Fibroblast of lung (primary cell): ENCODE data around the gene AZIN2. TPM values are rescaled to one million over a fixed set of nuclear protein-coding genes. Genes with fewer than 3 reads are reported as not detected.
"Not testable (repeated sequence)": the region's sequence is repeated elsewhere in the genome, so short reads cannot be mapped to it uniquely, and the experiment has no call there.

Experiments used
- DNase-seq, 2 donors: peaks; one replicate each; pipeline versions ENCODE4 v3.0.0 to v3.0.0-alpha.2; 2010; ENCODE audit warnings: low read depth in 2 of 2
- H2AFZ ChIP-seq: 2 replicates; pipeline ENCODE4 v1.5.1; 2012; ENCODE audit warnings: low read length, control low read depth, inconsistent platforms
- H3K27ac ChIP-seq: 2 replicates; pipeline ENCODE4 v1.5.1; 2011; ENCODE audit warnings: low read length, control low read depth; ENCODE audit not compliant: insufficient read depth
- H3K27me3 ChIP-seq: 2 replicates; pipeline ENCODE4 v1.5.1; 2011; ENCODE audit warnings: mild to moderate bottlenecking, low read length; ENCODE audit not compliant: control insufficient read depth, insufficient read depth
- H3K36me3 ChIP-seq: 2 replicates; pipeline ENCODE4 v1.5.1; 2011; ENCODE audit warnings: low read length; ENCODE audit not compliant: control insufficient read depth, insufficient read depth
- H3K4me1 ChIP-seq: 2 replicates; pipeline ENCODE4 v1.5.1; 2011; ENCODE audit warnings: low read length; ENCODE audit not compliant: control insufficient read depth, insufficient read depth; ENCODE audit errors: extremely low read depth
- H3K4me2 ChIP-seq: 2 replicates; pipeline ENCODE4 v1.5.1; 2011; ENCODE audit warnings: low read length, control low read depth; ENCODE audit not compliant: insufficient read depth; ENCODE audit errors: extremely low read depth
- H3K4me3 ChIP-seq, 4 experiments: fragments of 200-600 bp in 1 of 4; sonication (generic) in 1 of 4; replicated peaks in 1 of 4; 2 replicates each; pipeline ENCODE4 v1.5.1; 2011 to 2016; ENCODE audit warnings: low read length in 4 of 4, low read depth in 3 of 4, mild to moderate bottlenecking in 3 of 4, control low read depth in 2 of 4, inconsistent platforms in 1 of 4, mixed read lengths in 1 of 4; ENCODE audit not compliant: insufficient read depth in 1 of 4; ENCODE audit errors: control extremely low read depth in 1 of 4
- H3K79me2 ChIP-seq: 2 replicates; pipeline ENCODE4 v1.5.1; 2012; ENCODE audit warnings: mild to moderate bottlenecking, low read length, inconsistent platforms; ENCODE audit not compliant: control insufficient read depth, insufficient read depth
- H3K9ac ChIP-seq: 2 replicates; pipeline ENCODE4 v1.5.1; 2011; ENCODE audit warnings: mild to moderate bottlenecking, low read length, control low read depth; ENCODE audit not compliant: insufficient read depth
- H3K9me3 ChIP-seq: 2 replicates; pipeline ENCODE4 v1.5.1; 2012; ENCODE audit warnings: low read depth, low read length; ENCODE audit not compliant: control insufficient read depth, insufficient read depth
- H4K20me1 ChIP-seq: 2 replicates; pipeline ENCODE4 v1.5.1; 2011; ENCODE audit warnings: low read length; ENCODE audit not compliant: control insufficient read depth, insufficient read depth; ENCODE audit errors: extremely low read depth
- EZH2 ChIP-seq: IDR thresholded peaks from 2 replicates; pipeline ENCODE4 v1.5.1; 2012; ENCODE audit warnings: low read length, control low read depth, mild to moderate bottlenecking; ENCODE audit errors: missing control alignments
- polyA plus RNA-seq, 2 donors: library from polyadenylated mRNA; depleted of rRNA in 1 of 2; stranded (reverse) in 1 of 2; unstranded in 1 of 2; fragments of >200 nt; gene quantifications; 2 replicates each; pipeline ENCODE4 v1.2.1, GENCODE V29; 2011 to 2012; ENCODE audit warnings: missing spikeins in 1 of 2
- total RNA-seq: library from RNA; depleted of rRNA; stranded (reverse); fragments of >200 nt; gene quantifications from 2 replicates; pipeline ENCODE4 v1.2.1, GENCODE V29; 2014
- TF ChIP-seq, protein P1 (sequence below), 2 donors: IDR thresholded peaks in 1 of 2; conservative IDR thresholded peaks in 1 of 2; 1 replicate in 1 of 2; 2 replicates in 1 of 2; pipeline ENCODE4 v1.5.1; 2011 to 2012; ENCODE audit warnings: low read length in 2 of 2, control low read depth in 1 of 2, inconsistent platforms in 1 of 2, low read depth in 1 of 2, mild to moderate bottlenecking in 1 of 2

The AZIN2 gene
- total and polyA plus RNA-seq, 2 donors (not counting 1 experiment from before 2014, with no cell fraction given) = 3.2 to 9.1 TPM

DNA sequence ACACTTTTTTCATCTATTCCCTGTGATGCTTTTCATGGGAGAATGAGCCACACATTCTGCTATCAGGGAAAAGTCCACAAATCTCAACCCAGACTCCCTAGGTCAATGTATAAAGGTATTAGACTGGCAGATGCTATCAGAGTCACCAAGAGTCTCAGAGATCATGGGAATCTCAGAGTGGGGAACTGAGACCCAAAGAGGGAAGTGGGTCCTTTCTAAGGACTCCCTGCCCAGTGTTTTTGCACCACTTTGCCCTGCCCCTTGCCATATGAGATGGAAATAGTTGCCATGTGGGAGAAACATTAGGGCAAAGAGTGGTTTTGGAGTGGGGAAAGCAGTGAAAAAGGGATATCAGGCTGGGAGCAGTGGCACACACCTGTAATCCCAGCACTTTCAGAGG, 19.1 kb upstream of the AZIN2 start:
- Histone ChIP-seq H3K9ac (no peak overlapping the region), H3K4me3 (no peak overlapping the region), H3K27ac (no peak overlapping the region)

DNA sequence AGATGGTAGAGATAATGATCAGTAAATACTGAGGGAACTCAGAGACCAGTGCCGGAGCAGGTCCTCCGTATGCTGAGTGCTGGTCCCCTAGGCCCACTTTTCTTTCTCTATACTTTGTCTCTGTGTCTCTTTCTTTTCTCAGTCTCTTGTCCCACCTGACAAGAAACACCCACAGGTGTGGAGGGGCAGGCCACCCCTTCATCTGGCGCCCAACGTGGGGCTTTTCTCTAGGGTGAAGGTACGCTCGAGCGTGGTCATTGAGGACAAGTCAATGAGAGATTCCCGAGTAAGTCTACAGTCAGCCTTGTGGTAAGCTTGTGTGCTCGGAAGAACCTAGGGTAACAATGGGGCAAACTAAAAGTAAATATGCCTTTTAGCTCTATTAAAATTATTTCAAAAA, 16.7 kb upstream of the AZIN2 start:
- not testable (repeated sequence) for H3K27me3 ChIP-seq, H3K4me3 ChIP-seq, H3K9me3 ChIP-seq, H3K27ac ChIP-seq, H4K20me1 ChIP-seq, H2AFZ ChIP-seq, DNase-seq, H3K9ac ChIP-seq, H3K36me3 ChIP-seq, H3K4me1 ChIP-seq, H3K79me2 ChIP-seq, H3K4me2 ChIP-seq

More for the DNA sequence above, 19.1 kb upstream of the AZIN2 start:
- H3K36me3 ChIP-seq = no peaks in the 10 kb centered on the region
- no peak for DNase-seq
- H3K9me3 ChIP-seq = no peaks in the 10 kb centered on the region
- H2AFZ ChIP-seq = no peak overlapping the region
- no peaks in the 10 kb centered on the region for H3K79me2 ChIP-seq
- no peak overlapping the region for H3K4me2 ChIP-seq
- peaks cover 2% of the 10 kb centered on the region for H3K27me3 ChIP-seq
- no peaks in the 10 kb centered on the region for H4K20me1 ChIP-seq
- no peaks in the 10 kb centered on the region for H3K4me1 ChIP-seq
- TF ChIP-seq EZH2 = no peak
- TF ChIP-seq, protein P1, sequence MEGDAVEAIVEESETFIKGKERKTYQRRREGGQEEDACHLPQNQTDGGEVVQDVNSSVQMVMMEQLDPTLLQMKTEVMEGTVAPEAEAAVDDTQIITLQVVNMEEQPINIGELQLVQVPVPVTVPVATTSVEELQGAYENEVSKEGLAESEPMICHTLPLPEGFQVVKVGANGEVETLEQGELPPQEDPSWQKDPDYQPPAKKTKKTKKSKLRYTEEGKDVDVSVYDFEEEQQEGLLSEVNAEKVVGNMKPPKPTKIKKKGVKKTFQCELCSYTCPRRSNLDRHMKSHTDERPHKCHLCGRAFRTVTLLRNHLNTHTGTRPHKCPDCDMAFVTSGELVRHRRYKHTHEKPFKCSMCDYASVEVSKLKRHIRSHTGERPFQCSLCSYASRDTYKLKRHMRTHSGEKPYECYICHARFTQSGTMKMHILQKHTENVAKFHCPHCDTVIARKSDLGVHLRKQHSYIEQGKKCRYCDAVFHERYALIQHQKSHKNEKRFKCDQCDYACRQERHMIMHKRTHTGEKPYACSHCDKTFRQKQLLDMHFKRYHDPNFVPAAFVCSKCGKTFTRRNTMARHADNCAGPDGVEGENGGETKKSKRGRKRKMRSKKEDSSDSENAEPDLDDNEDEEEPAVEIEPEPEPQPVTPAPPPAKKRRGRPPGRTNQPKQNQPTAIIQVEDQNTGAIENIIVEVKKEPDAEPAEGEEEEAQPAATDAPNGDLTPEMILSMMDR (conservative IDR thresholded peaks at IDR 0.05 in 1 of 2, IDR thresholded peaks at IDR 0.05 in 1 of 2; ENCODE audit: low read depth in 1 of 2, low read length in 2 of 2) = no peak

DNA sequence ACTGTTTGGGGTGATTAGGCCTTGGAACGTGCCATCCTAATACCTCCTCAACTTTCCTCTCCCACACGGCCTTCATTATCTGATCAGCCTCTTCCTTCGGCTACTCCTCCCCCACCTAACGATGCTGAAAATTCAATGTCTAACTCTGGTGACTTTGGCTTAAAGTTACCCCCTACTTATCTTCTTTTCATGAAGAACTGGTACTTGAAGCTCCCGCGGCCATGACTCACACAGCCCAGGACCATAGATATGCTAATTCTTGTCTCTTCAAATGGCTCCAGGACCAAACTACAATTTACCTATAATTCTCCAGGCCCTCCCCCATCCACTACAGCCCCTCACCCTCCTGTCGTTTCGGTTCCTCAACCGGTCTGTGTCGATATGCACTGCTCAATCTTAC, 15.7 kb upstream of the AZIN2 start:
- no peak overlapping the region for H3K4me2 ChIP-seq
- no peak for DNase-seq
- no peaks in the 10 kb centered on the region for H3K4me1 ChIP-seq
- H2AFZ ChIP-seq = no peak overlapping the region
- no peaks in the 10 kb centered on the region for H3K27me3 ChIP-seq
- H3K4me3 ChIP-seq = no peak overlapping the region
- H3K36me3 ChIP-seq = no peaks in the 10 kb centered on the region
- TF ChIP-seq EZH2 = no peak
- TF ChIP-seq, protein P1 (conservative IDR thresholded peaks at IDR 0.05 in 1 of 2, IDR thresholded peaks at IDR 0.05 in 1 of 2; ENCODE audit: low read depth in 1 of 2, low read length in 2 of 2) = no peak
- H4K20me1 ChIP-seq = no peaks in the 10 kb centered on the region
- H3K9me3 ChIP-seq = no peaks in the 10 kb centered on the region
- H3K9ac ChIP-seq = no peak overlapping the region
- H3K27ac ChIP-seq = no peak overlapping the region
- H3K79me2 ChIP-seq = no peaks in the 10 kb centered on the region

DNA sequence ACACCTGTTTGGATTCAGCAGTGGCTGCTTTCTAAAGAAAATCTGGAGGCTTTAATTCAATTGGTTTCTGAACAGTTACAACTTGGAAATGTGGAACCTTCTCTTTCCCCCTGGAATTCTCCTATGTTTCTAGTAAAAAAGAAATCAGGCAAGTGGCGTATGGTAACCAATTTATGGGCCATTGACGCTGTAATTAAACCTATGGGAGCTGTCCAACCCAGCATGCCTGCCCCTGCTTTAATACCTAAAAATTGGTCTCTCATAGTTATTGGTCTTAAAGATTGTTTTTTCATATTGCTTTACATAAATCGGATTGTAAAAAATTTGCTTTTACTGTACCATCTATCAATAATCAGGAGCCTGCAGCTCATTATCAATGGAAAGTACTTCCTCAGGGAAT, 14.5 kb upstream of the AZIN2 start:
- H3K27ac ChIP-seq, H3K4me2 ChIP-seq, H3K36me3 ChIP-seq, H3K79me2 ChIP-seq, H3K9ac ChIP-seq, H3K4me3 ChIP-seq, H2AFZ ChIP-seq, H3K4me1 ChIP-seq, H3K27me3 ChIP-seq, H3K9me3 ChIP-seq, DNase-seq, H4K20me1 ChIP-seq: not testable (repeated sequence)

DNA sequence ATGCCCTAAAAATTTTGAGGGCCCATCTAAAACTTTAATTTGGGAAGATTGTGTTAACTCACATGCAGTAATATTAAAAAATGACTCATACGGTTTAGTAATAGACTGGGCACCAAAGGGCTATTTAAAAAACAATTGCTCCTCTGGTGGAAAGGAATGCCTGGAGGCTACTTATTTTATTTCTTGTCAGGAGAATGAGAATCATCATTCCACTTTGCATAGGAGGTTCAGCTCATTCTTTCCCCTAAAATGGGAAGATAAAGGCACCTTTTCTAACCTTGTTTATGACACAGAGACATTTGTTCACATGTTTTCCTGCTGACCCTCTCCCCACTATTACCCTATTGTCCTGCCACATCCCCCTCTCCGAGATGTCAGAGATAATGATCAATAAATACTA, 12.8 kb upstream of the AZIN2 start:
- H3K36me3 ChIP-seq, H3K4me1 ChIP-seq, H3K9me3 ChIP-seq, H3K27me3 ChIP-seq, H4K20me1 ChIP-seq, H3K79me2 ChIP-seq, DNase-seq, H3K4me3 ChIP-seq, H3K27ac ChIP-seq, H3K4me2 ChIP-seq, H3K9ac ChIP-seq, H2AFZ ChIP-seq: not testable (repeated sequence)
